SIG-M5 (cell line): ENCODE measurements around the gene DRD1.
"Not testable (repeated sequence)": the region's sequence is repeated elsewhere in the genome, so short reads cannot be mapped to it uniquely, and the experiment has no call there.

Experiments
- DNase-seq: peaks from one replicate; lab custom pipeline; 2025; lab: John Stamatoyannopoulos, UW

The DRD1 gene

GRCh38 chr5:175467983-175468690 is 24.2 kb upstream of the DRD1 start:
- DNase-seq, result no peak

GRCh38 chr5:175466700-175467318 is 22.8 kb upstream of the DRD1 start:
- DNase-seq, result no peak

GRCh38 chr5:175465282-175465681 is 21.3 kb upstream of the DRD1 start:
- no peak for DNase-seq

- no peak for DNase-seq
Observed at GRCh38 chr5:175464942-175465233, 20.9 kb upstream of the DRD1 start.

GRCh38 chr5:175464074-175464941 is 20.3 kb upstream of the DRD1 start:
- no peak for DNase-seq

- DNase-seq, result no peak
Observed at GRCh38 chr5:175463641-175464040, 19.7 kb upstream of the DRD1 start.

- no peak for DNase-seq
Observed at GRCh38 chr5:175461370-175461769, 17.4 kb upstream of the DRD1 start.

- DNase-seq, result no peak
Observed at GRCh38 chr5:175460552-175460951, 16.6 kb upstream of the DRD1 start.

- DNase-seq, result no peak
Observed at GRCh38 chr5:175460126-175460525, 16.1 kb upstream of the DRD1 start.

GRCh38 chr5:175457466-175457865 is 13.5 kb upstream of the DRD1 start:
- DNase-seq, result no peak

- DNase-seq, result no peak
Observed at GRCh38 chr5:175456105-175456742, 12.2 kb upstream of the DRD1 start.

GRCh38 chr5:175454338-175454737 is 10.4 kb upstream of the DRD1 start:
- DNase-seq, result not testable (repeated sequence)

GRCh38 chr5:175452166-175452565 is 8.2 kb upstream of the DRD1 start:
- DNase-seq, result no peak

- DNase-seq, result no peak
Observed at GRCh38 chr5:175448276-175448675, 4.3 kb upstream of the DRD1 start.

GRCh38 chr5:175447571-175447970 is 3.6 kb upstream of the DRD1 start:
- DNase-seq, result no peak

GRCh38 chr5:175446378-175446777 is 2.4 kb upstream of the DRD1 start:
- not testable (repeated sequence) for DNase-seq

GRCh38 chr5:175444905-175445456 is 999 bp upstream of the DRD1 start:
- no peak for DNase-seq

- DNase-seq, result no peak
Observed at GRCh38 chr5:175443514-175444059, 395 bp downstream of the DRD1 start.

GRCh38 chr5:175438234-175438857 is 5.6 kb downstream of the DRD1 start:
- no peak for DNase-seq

GRCh38 chr5:175436359-175436758 is 7.6 kb downstream of the DRD1 start:
- DNase-seq, result no peak

- no peak for DNase-seq
Observed at GRCh38 chr5:175434800-175435199, 9.2 kb downstream of the DRD1 start.

- DNase-seq, result no peak
Observed at GRCh38 chr5:175427762-175428161, 16.2 kb downstream of the DRD1 start.
